ENCODE measurements around the gene IL1RAP. TPM values are rescaled to one million over a fixed set of nuclear protein-coding genes. Genes with fewer than 3 reads are reported as not detected.

Gene IL1RAP
- total and polyA plus RNA-seq, 5 donors: 1.6 to 8.5 (median 5.5) TPM

GRCh38 chr3:190558316-190558715, 44.4 kb downstream of the IL1RAP start:
- no peak overlapping the region for H3K27ac ChIP-seq (ENCODE audit: low read length)
- no peaks in the 10 kb centered on the region for H3K27me3 ChIP-seq (ENCODE audit: control insufficient read depth, insufficient read depth)
- H3K4me3 ChIP-seq (ENCODE audit: low read length): no peak overlapping the region
- 96% methylated on average over 1 of the region's 1 CpG for WGBS
- intact Hi-C loops (cut with DNase I): no loop called here
- no peak for DNase-seq
- H3K4me1 ChIP-seq (ENCODE audit: control insufficient read depth, insufficient read depth, low read length): no peaks in the 10 kb centered on the region
- no peak for ATAC-seq
- H3K9me3 ChIP-seq (ENCODE audit: control insufficient read depth, low read length): no peaks in the 10 kb centered on the region

- no peak for DNase-seq
- Histone ChIP-seq H3K9me3 (ENCODE audit: control insufficient read depth, low read length) (no peaks in the 10 kb centered on the region), H3K27ac (ENCODE audit: low read length) (no peak overlapping the region), H3K4me3 (ENCODE audit: low read length) (no peak overlapping the region), H3K4me1 (ENCODE audit: control insufficient read depth, insufficient read depth, low read length) (no peaks in the 10 kb centered on the region), H3K27me3 (ENCODE audit: control insufficient read depth, insufficient read depth) (no peaks in the 10 kb centered on the region)
- intact Hi-C loops (cut with DNase I): no loop called here
- WGBS: 80% methylated on average over 2 of the region's 2 CpGs
- no peak for ATAC-seq
These were observed 44.9 kb downstream of the IL1RAP start for GRCh38 chr3:190558796-190559195.

- Histone ChIP-seq H3K27ac (ENCODE audit: low read length) (no peak overlapping the region), H3K27me3 (ENCODE audit: control insufficient read depth, insufficient read depth) (no peaks in the 10 kb centered on the region), H3K9me3 (ENCODE audit: control insufficient read depth, low read length) (no peaks in the 10 kb centered on the region), H3K4me3 (ENCODE audit: low read length) (no peak overlapping the region), H3K4me1 (ENCODE audit: control insufficient read depth, insufficient read depth, low read length) (no peaks in the 10 kb centered on the region)
- ATAC-seq: no peak
- DNase-seq: no peak
- intact Hi-C loops (cut with DNase I): no loop called here
- WGBS: 95% methylated on average over 11 of the region's 11 CpGs
These were observed 46.4 kb downstream of the IL1RAP start for GRCh38 chr3:190560013-190560895.

- no peak overlapping the region for H3K4me3 ChIP-seq (ENCODE audit: low read length)
- intact Hi-C loops (cut with DNase I): no loop called here
- H3K27me3 ChIP-seq (ENCODE audit: control insufficient read depth, insufficient read depth): no peaks in the 10 kb centered on the region
- no peak overlapping the region for H3K27ac ChIP-seq (ENCODE audit: low read length)
- H3K4me1 ChIP-seq (ENCODE audit: control insufficient read depth, insufficient read depth, low read length): peaks cover 9% of the 10 kb centered on the region
- no peaks in the 10 kb centered on the region for H3K9me3 ChIP-seq (ENCODE audit: control insufficient read depth, low read length)
- WGBS: 94% methylated on average over 3 of the region's 3 CpGs
- ATAC-seq (no peak), DNase-seq (no peak)
These were observed 49.1 kb downstream of the IL1RAP start for GRCh38 chr3:190562866-190563510.

DNA sequence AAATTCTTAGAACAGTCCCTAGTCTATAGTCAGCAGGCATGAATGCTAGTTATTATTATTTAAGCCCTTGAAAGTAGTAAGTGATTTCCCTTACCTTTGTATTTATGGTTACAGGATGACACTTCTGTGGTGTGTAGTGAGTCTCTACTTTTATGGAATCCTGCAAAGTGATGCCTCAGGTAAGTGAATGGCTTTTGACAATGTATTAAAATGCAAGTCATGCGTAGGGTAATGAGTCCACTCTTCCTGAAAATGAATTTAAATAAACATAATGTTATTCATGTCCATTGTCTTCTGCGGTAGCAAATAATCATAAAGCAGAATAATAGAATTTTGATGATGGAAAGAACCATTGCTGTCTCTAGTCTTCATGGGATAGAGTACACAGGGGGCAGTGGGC, 50.3 kb downstream of the IL1RAP start:
- Histone ChIP-seq H3K4me1 (ENCODE audit: control insufficient read depth, insufficient read depth, low read length) (peaks cover 12% of the 10 kb centered on the region), H3K9me3 (ENCODE audit: control insufficient read depth, low read length) (no peaks in the 10 kb centered on the region), H3K27me3 (ENCODE audit: control insufficient read depth, insufficient read depth) (no peaks in the 10 kb centered on the region), H3K27ac (ENCODE audit: low read length) (no peak overlapping the region), H3K4me3 (ENCODE audit: low read length) (no peak overlapping the region)
- no peak for DNase-seq
- intact Hi-C loops (cut with DNase I): no loop called here
- 72% methylated on average over 2 of the region's 2 CpGs for WGBS
- no peak for ATAC-seq

DNA sequence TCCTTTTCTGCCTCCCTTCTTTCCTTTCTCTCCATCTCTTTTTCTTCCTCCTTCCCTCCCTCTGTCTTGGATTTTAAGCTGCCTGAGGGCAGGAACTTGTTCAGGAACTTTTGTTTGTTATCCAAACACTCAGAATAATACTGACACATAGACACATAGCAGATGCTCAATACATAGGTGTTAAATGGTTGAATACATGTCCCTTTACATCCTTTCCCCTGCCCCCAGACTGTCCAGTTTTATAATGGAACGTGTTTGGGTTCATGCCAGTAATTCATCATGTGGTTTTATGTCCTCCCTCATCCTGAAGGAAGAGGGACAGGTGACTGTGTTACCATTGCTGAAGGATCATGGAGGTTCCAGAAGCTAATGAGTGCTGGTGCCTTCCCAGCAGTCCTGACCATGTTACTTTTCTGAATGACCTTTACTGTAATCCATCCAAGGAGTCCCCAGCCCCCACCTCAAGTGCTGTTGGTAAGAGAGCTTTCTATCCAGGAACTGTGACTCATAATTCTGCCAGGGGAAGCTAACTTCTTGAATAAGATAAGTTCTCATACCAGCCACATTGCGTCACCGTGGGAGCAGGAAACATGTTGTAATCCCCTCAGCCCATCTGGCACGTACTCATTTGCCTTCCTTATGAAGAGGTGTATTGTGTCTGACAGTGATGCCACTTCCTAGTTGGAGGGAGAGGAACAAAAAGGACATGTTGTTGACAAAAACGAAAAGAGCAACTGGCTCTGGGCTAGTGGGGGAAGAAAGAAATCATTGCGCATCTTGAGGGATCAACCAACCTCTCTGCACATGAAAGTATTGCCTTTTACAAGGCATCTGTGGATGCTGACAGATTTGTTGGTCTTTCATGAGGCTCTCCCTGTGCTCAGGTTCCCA, 52.4 kb downstream of the IL1RAP start:
- peak; percentile 81 to 89 (median 87) for DNase-seq
- peak; percentile 92 to 97 for ATAC-seq
- WGBS: 26% methylated on average over 6 of the region's 6 CpGs
- no peak overlapping the region for H3K4me3 ChIP-seq (ENCODE audit: low read length)
- peaks cover 12% of the 10 kb centered on the region for H3K4me1 ChIP-seq (ENCODE audit: control insufficient read depth, insufficient read depth, low read length)
- intact Hi-C loops (cut with DNase I): no loop called here
- no peaks in the 10 kb centered on the region for H3K27me3 ChIP-seq (ENCODE audit: control insufficient read depth, insufficient read depth)
- H3K27ac ChIP-seq (ENCODE audit: low read length): peak overlapping the region; percentile 80
- no peaks in the 10 kb centered on the region for H3K9me3 ChIP-seq (ENCODE audit: control insufficient read depth, low read length)

GRCh38 chr3:190568036-190568435, 54.2 kb downstream of the IL1RAP start:
- Histone ChIP-seq H3K4me3 (ENCODE audit: low read length) (no peak overlapping the region), H3K4me1 (ENCODE audit: control insufficient read depth, insufficient read depth, low read length) (peaks cover 12% of the 10 kb centered on the region), H3K9me3 (ENCODE audit: control insufficient read depth, low read length) (no peaks in the 10 kb centered on the region), H3K27ac (ENCODE audit: low read length) (no peak overlapping the region), H3K27me3 (ENCODE audit: control insufficient read depth, insufficient read depth) (no peaks in the 10 kb centered on the region)
- intact Hi-C loops (cut with DNase I): no loop called here
- WGBS: 45% methylated on average over 2 of the region's 2 CpGs
- DNase-seq: peak in 2 of 3 donors; percentile 12 to 54
- ATAC-seq: no peak

- peak in 1 of 2 donors; percentile 63 for ATAC-seq
- 60% methylated on average over 2 of the region's 2 CpGs for WGBS
- intact Hi-C loops (cut with DNase I): no loop called here
- DNase-seq: no peak
- H3K27me3 ChIP-seq (ENCODE audit: control insufficient read depth, insufficient read depth): no peaks in the 10 kb centered on the region
- H3K4me3 ChIP-seq (ENCODE audit: low read length): no peak overlapping the region
- peaks cover 4% of the 10 kb centered on the region for H3K4me1 ChIP-seq (ENCODE audit: control insufficient read depth, insufficient read depth, low read length)
- H3K9me3 ChIP-seq (ENCODE audit: control insufficient read depth, low read length): no peaks in the 10 kb centered on the region
- no peak overlapping the region for H3K27ac ChIP-seq (ENCODE audit: low read length)
These were observed 60.6 kb downstream of the IL1RAP start for GRCh38 chr3:190574473-190574872.

DNA sequence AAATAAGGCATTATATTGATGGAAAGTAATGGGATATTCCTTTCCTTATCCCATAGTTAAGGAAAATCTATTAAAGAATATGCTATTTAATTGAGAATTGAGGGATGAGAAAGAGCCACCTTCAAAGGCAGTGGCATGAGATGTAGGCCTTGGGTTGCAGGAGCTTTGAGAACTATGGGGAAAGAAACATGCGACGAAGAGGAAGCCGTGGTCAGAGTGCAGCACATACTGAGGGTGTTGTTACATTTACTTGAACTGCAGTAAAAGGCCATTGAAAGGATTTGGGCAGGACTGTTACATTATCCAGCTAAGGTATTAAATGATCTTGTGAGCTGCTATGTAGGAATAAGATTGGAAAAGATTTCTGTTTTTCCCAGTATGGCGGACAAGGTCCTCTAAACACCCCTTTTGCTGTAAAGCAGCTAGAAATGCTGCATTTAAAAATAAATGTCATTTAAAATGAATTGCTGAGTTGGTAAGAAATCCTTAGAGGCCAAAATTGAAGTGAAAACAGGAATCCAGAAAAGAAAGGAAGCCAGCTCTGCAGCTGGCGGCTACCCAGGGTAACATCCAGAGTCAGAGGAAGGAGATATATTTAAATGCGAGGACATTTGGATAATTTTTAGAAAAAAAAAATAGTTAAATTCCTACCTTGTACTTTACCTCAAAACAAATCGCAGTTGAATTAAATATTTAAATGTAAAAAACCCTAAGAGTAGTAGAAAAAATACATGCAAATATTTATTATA, 61.7 kb downstream of the IL1RAP start:
- ATAC-seq (peak in 1 of 2 donors; percentile 36), DNase-seq (peak; percentile 21 to 77 (median 63))
- Histone ChIP-seq H3K27me3 (ENCODE audit: control insufficient read depth, insufficient read depth) (no peaks in the 10 kb centered on the region), H3K9me3 (ENCODE audit: control insufficient read depth, low read length) (no peaks in the 10 kb centered on the region), H3K4me1 (ENCODE audit: control insufficient read depth, insufficient read depth, low read length) (peaks cover 4% of the 10 kb centered on the region), H3K4me3 (ENCODE audit: low read length) (no peak overlapping the region), H3K27ac (ENCODE audit: low read length) (no peak overlapping the region)
- intact Hi-C loops (cut with DNase I): no loop called here
- WGBS: 71% methylated on average over 7 of the region's 7 CpGs

- 95% methylated on average over 4 of the region's 4 CpGs for WGBS
These were observed 63.3 kb downstream of the IL1RAP start for GRCh38 chr3:190577225-190577624.

More at GRCh38 chr3:190577225-190577624, 63.3 kb downstream of the IL1RAP start:
- Histone ChIP-seq H3K4me1 (ENCODE audit: control insufficient read depth, insufficient read depth, low read length) (peaks cover 8% of the 10 kb centered on the region), H3K27ac (ENCODE audit: low read length) (no peak overlapping the region), H3K27me3 (ENCODE audit: control insufficient read depth, insufficient read depth) (no peaks in the 10 kb centered on the region), H3K9me3 (ENCODE audit: control insufficient read depth, low read length) (no peaks in the 10 kb centered on the region), H3K4me3 (ENCODE audit: low read length) (no peak overlapping the region)
- DNase-seq: no peak
- intact Hi-C loops (cut with DNase I): no loop called here
- ATAC-seq: no peak

All from right cardiac atrium (tissue), 5 donors.